HG02885 (cell line): ENCODE measurements around the gene MAST1.
A peak's percentile ranks its signal among the peaks of the same experiment; 100 is the strongest.
"Not testable (repeated sequence)": the region's sequence is repeated elsewhere in the genome, so short reads cannot be mapped to it uniquely, and the experiment has no call there.

ENCODE experiments used
- ATAC-seq: cut with Tn5 transposase; IDR thresholded peaks from one replicate; pipeline ENCODE4 v1.9.1; 2021; ENCODE audit warnings: mild to moderate bottlenecking; ENCODE audit not compliant: unreplicated experiment, poor library complexity

Gene MAST1

DNA sequence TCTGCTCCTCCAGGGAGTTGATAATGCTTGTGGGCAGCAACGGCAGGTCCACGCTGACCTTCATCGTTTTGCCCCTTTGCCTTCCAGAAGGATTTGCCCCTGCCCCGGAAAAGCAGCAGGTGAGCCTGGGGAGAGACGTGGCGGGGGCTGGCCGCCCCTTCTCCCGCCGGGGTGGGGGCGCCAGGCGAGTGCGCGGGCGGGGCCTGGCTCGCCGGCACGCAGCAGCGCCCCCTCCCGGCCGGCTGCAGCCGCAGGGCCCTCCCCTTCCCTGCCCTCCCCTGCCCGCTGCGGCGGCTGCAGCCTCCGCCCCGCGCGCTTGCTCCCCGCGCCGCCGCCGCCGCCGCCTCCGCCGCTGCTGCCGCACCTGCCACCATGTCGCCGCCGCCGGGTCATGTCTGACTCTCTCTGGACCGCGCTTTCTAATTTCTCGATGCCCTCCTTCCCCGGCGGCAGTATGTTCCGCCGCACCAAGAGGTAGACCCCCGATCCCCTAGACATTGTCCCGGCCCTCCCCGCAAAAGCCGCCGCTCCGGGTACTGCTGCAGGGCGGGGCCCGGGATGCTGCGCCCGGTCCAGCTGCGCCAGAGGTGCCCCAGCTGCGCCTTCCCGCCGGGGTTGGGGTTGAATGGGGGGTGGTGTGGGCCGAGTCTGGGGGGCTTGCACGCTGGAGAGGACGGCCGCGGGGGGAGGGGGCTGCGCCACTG is at the start of gene MAST1:
Gene MAST1 (plus strand): TSS at position 334 of the 704 bp plus-strand sequence. CDS start 58 bp downstream, at position 392.
- ATAC-seq = no peak

DNA sequence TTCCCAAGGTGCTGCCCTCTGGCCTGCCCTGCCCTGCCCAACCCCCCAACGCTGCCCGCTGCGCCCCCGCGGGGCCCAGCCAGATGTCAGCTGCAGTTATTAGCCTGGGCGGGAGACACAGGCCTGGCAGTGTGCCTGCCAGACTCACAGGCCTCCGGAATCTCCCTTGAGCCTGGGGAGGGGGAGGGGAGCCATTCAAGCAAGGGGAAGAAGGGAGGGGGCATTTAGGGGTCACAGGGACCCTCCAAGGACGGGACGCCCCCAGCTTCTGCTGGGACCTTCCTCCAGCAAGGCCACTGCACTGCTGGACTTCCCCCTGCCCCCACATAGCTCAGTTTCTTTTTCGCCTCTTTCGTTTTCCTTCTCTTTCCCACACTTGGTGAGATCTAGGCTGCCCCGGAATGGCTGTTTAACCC is 49.6 kb upstream of the MAST1 start:
- no peak for ATAC-seq

DNA sequence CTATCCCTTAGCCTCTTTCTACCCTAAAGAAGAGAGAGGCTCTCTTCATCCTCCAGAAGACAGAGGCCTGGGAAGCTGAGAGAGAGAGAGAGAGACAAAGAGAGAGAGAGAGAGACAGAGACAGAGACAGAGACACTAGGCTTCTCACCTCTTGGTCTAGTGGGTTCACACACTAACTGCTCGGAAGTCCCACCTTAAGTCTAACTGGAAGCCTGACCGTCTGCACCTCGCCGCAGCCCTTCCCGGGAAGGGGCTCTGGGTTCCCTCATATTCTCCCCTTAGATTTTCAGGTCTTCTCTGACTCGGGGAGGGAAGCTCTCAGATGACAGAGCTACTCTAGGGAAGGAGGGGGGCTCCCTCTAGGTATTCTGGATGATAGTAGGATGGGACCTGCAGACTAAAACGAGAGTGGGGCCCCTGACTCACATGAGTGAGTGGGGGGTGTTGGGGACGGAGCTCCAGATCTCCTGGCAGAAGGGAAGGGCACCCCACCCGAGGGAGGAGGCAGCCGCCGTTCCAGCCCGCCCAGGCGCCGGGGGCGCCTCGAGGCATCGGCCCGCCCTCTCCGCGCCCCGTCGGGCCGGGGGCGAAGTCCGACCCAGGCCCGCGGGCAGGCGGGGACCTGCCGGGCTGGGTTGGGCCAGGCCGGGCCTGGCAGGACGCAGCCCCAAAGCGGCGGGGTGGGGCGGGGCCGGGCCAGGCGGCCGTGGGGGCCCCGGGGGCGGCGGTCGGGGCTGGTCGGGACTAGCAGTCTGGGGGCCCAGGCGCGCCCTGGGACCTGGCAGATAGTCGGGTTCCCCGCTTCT is 49.0 kb upstream of the MAST1 start:
- no peak for ATAC-seq

DNA sequence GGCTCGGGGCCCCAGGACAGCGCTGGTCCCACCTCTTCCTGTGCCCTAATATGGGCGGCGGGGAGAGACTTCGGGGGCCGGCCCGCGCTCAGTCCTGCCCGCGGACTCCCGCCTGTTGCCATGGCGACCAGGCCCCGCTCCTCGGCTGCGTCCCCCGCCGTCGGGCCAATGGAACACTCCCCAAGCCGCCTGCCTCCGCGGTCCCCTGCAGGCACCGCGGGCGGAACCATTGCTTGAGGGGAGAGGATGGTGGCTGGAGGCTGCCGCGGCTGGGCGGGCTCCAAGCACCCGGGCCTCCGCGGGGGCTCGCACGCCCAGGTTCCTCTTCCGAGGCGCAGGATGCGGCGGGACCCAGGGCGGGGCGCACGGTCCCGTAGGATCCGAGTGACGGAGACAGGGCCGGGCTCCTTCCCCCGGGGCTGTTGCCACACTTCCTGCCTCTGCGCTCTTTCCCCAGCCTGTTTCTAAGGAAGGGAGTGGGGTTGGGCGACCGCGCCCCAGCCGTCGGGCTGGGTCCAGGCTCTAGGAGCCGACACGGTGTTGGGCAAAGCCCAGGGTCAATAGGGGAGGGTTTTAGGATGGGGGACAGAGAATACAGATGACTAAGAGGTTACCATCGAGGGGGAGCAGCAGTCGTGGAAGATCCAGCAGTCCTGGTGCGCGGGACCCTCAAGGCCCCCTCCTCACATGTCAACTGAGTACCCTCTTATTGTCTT is 48.3 kb upstream of the MAST1 start:
- peak; percentile 50 for ATAC-seq

DNA sequence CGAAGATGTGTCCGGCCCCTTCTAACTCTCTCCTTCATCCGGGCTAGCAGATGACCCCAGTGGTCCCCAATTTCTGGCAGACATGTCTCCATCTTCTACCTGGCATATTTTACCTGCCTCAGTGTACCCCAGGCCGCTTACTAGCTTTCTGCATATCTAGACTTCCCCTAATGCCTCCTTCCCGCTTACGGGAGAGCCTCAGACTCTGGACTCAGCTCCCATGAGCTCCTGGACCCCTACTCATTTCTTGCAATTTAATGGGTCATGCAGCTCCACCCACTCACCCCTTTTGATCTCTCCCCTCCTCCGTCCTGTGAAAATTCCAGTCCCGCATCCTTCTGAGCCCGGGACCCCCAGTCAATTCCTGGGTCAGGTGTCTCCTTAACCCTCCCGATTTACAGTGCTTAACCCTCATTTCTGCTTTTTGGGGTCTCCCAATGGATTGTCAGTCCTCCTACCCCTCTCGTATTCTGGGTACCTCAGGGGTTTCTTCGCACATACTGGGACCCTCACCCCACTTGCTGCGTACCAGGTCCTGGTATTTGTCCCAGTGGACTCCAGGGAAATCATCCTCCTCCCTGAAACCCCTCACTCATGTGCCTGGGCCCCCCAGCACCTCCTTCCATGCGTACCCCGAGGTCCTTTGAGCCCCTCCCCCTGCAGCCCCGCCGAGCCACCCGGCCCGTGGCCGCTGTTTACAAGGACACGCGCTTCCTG is 47.5 kb upstream of the MAST1 start:
- ATAC-seq = no peak

DNA sequence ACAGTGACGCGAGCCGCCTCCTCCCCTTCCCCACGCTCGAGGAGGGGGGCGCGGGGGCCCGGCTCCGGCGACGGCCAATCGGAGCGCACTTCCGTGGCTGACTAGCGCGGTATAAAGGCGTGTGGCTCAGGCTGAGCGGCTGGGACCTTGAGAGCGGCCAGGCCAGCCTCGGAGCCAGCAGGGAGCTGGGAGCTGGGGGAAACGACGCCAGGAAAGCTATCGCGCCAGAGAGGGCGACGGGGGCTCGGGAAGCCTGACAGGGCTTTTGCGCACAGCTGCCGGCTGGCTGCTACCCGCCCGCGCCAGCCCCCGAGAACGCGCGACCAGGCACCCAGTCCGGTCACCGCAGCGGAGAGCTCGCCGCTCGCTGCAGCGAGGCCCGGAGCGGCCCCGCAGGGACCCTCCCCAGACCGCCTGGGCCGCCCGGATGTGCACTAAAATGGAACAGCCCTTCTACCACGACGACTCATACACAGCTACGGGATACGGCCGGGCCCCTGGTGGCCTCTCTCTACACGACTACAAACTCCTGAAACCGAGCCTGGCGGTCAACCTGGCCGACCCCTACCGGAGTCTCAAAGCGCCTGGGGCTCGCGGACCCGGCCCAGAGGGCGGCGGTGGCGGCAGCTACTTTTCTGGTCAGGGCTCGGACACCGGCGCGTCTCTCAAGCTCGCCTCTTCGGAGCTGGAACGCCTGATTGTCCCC is 46.8 kb upstream of the MAST1 start, which contains the start of gene JUNB:
Gene JUNB (plus strand): TSS at position 142 of the 706 bp plus-strand sequence. CDS start 286 bp downstream, at position 428.
- peak; percentile 39 for ATAC-seq

DNA sequence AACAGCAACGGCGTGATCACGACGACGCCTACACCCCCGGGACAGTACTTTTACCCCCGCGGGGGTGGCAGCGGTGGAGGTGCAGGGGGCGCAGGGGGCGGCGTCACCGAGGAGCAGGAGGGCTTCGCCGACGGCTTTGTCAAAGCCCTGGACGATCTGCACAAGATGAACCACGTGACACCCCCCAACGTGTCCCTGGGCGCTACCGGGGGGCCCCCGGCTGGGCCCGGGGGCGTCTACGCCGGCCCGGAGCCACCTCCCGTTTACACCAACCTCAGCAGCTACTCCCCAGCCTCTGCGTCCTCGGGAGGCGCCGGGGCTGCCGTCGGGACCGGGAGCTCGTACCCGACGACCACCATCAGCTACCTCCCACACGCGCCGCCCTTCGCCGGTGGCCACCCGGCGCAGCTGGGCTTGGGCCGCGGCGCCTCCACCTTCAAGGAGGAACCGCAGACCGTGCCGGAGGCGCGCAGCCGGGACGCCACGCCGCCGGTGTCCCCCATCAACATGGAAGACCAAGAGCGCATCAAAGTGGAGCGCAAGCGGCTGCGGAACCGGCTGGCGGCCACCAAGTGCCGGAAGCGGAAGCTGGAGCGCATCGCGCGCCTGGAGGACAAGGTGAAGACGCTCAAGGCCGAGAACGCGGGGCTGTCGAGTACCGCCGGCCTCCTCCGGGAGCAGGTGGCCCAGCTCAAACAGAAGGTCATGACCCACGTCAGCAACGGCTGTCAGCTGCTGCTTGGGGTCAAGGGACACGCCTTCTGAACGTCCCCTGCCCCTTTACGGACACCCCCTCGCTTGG is 46.1 kb upstream of the MAST1 start:
- ATAC-seq = no peak

DNA sequence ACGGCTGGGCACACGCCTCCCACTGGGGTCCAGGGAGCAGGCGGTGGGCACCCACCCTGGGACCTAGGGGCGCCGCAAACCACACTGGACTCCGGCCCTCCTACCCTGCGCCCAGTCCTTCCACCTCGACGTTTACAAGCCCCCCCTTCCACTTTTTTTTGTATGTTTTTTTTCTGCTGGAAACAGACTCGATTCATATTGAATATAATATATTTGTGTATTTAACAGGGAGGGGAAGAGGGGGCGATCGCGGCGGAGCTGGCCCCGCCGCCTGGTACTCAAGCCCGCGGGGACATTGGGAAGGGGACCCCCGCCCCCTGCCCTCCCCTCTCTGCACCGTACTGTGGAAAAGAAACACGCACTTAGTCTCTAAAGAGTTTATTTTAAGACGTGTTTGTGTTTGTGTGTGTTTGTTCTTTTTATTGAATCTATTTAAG is 45.4 kb upstream of the MAST1 start:
- ATAC-seq = no peak

DNA sequence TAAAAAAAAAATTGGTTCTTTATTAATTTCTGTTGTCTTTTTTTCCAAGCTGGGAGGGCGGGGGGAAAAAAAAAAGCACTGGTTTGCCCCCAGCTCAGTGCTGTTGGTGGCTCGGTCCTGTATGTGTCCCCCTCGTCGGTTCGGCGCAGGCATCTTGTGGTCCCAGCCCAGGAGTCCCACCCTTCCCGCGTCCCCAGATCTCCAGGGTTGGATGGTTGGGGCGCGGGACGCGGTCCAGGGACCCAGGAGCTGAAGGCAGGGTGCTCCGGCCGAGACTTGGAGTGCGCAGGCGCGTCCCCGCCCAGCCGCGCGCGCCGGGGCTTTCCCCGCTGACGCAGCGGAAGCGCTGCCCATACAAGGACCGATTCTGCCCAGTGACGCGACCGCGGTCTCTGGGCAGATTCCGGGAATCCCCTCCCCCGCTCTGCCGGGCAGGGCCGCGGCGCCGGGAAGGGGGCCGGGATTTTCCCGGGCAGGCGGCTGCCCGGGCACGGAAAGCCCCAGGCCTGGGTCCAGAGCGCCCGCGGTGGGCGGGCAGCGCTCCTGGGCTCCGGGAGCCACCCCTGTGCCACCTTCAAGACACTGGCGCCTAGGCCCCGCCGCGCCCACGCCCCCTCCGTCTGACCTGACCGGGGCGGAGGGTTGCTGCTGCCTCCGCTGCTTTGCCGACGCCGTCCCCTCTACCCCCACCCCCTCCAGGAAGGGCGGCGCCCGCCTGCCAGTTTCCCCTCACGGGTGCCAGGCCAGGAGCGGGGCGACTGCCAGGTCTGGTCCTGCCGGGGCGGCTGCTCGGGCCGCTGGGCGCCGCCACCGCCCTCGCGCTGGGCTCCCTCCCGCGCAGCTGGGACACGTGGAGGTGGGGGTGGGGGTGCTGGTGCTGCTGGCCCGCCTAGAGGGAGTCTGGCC is 44.8 kb upstream of the MAST1 start:
- peak; percentile 40 for ATAC-seq

DNA sequence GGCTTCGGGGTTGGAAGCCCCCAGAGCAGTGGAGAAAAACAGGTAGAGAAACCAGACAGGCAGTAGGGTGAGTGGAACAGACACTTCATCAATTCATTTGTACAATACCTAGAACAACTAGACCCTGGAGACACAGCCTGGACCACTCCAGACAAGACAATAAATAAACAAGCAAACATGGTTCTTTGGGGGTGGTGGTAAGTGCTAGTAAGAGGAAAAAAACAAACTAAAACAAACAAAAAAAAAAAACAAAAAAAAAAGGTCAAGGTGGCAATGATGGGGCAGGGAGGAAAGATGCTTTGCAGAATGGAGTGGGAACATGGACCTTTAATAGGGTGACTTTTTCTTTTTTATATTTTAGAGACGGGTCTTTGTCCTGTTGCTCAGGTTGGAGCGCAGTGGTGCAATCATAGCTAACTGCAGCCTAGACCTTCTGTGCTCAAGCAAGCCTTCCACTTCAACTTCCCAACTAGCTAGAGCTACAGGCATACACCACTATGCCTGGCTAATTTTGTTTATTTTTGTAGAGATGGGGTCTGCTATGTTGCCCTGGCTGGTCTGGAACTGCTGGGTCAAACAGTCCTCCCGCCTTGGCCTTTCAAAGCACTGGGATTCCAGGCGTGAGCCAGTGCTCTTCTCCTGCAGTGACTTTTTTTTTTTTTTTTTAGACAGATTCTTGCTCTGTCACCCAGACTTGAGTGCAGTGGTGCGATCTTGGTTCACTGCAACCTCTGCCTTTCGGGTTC is 43.9 kb upstream of the MAST1 start:
- no peak for ATAC-seq

DNA sequence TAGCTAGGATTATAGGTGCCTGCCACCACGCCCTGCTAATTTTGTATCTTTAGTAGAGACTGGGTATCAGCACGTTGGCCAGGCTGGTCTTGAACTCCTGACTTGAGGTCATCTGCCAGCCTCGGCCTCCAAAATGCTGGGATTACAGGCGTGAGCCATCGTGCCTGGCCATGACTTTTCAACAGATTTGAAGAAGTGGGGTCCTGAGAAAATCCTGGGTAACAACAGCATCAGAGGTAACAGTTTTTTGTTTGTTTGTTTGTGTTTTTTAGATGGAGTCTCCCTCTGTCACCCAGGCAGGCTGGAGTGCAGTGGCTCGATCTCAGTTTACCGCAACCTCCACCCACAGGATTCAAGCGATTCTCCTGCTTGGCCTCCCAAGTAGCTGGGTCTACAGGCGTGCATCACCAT is 43.3 kb upstream of the MAST1 start:
- ATAC-seq = no peak

DNA sequence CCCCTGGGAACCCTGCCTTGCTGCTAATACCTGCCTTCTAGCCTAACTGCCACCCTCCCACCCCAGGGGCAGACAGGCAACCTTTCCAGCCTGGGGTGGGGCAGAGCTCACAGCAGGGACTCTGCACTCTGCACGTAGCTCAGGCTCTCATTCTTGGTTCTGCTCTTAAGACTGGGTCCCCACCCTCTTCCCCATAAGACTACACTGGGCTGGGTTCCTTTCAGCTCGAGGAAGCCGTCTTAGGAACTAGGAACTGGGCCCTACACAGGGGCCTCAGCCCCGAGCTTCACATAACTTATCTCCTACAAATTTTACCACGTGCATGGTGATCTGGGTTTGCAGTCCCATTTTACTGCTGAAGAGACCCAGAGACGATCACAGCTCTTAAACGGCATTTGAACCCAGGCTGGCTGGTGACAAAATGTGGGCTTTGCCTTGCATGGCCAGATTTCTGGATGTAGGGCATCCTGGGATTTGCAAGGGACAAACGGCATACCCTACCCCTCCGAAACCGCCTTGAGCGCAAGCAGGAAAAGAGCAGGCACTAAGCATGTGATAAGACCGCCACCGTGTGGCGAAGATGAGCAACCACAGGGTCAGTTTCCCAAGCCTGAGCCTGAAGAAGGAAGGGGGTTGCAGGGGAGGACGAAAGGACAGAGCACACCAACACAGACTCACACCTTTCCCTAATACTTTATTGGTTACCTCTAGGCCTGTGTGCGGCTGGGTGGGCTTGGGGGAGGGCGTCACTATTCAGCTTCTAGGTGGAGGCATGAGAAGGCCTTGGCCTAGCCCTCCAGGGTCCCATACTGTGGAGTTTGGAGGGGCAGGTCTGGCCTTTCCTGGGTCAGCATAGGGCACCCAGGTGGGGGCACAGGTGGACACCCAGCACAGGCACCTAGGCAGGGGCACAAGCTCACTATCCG is 41.9 kb upstream of the MAST1 start:
- ATAC-seq = no peak

DNA sequence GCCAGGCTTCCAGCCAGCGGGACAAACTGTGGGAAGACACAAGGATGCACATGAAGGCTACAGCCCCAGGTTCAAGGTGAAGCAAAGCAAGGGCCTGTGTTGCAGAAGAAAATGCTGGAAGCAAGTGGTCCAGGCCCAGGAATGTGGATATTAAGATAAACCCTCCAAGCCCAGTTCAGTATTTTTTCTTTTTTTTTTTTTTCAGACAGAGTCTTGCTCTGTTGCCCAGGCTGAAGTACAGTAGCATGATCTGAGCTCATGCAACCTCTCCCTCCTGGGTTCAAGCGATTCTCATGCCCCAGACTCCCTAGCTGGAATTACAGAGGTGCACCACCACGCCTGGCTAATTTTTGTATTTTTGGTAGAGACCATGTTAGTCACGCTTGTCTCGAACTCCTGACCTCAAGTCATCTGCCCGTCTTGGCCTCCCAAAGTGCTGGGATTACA is 41.2 kb upstream of the MAST1 start:
- ATAC-seq = no peak

DNA sequence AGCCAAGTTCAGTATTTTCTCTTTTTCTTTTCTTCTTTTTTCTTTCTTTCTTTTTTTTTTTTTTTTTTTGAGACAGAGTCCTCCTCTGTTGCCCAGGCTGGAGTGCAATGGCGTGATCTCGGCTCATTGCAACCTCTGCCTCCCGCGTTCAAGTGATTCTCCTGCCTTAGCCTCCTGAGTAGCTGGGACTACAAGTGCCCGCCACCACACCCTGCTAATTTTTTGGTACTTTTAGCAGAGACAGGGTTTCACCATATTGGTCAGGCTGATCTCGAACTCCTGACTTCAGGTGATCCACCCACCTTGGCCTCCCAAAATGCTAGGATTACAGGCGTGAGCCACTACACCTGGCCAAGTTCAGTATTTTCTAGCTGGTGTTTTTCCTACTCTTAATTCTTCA is 40.7 kb upstream of the MAST1 start:
- ATAC-seq = not testable (repeated sequence)

DNA sequence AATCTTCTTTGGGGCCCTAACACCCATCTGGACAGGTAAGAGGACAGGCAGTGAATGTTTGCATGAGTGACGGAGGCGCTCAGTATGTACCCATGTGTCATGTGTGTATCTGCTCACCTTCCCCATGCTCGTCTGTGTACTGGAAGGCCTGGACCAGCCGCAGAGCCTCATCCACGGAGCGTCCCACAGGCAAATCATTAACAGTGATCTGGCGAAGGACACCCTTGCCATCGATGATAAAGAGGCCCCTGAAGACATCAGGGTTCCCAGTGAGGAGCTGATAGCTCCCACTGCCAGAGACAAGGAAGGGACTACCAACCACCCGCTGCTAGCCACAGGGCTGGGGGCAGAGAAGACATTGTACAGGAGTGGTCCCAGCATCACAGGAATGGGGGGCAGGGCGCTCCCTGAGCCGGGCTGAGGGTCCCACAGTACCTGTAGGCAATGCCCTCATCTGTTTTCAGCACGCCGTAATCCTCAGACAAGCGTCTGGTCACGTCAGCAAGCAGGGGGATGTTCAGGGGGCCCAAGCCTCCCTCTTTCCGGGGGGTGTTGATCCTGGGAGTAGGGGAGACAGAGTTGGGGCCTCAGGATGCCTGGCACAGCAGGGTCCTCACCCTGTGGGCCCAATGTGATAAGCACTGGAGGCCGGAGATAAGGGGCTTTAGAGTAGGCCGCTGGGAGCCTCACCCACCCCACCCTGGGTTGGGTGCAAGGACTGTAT is 38.4 kb upstream of the MAST1 start:
- no peak for ATAC-seq

DNA sequence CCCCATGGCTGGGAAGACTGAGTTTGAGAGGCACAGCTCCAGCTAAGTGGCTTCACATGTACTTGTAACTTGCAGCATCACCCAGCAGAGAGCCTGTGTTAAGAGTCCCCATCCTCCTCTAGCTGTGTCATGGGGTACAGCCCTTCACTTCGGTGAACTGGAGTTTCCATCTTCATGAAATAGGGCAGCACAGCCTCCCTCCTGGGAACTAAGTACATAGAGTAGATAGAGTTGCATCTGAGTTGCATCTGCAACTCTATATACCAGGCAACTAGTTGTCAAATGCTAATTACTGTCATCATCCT is 37.9 kb upstream of the MAST1 start:
- ATAC-seq = no peak
